Neural progenitor cell (in vitro differentiated cells): ENCODE results near the gene SYNM.

Experiments used
- EZH2 ChIP-seq: fragments of 200-600 bp; sonication (generic); IDR thresholded peaks from 2 replicates; pipeline ENCODE4 v1.6.1; 2017; ENCODE audit warnings: antibody characterized with exemption, mild to moderate bottlenecking, moderate library complexity
- TF ChIP-seq, protein P1 (sequence below): fragments of 200-600 bp; sonication (generic); IDR thresholded peaks from 2 replicates; pipeline ENCODE4 v1.5.1; 2017; ENCODE audit warnings: antibody characterized with exemption, mild to moderate bottlenecking

GRCh38 chr15:99118258-99118632 lies 13.4 kb downstream of the SYNM start:
- TF ChIP-seq, protein P1, sequence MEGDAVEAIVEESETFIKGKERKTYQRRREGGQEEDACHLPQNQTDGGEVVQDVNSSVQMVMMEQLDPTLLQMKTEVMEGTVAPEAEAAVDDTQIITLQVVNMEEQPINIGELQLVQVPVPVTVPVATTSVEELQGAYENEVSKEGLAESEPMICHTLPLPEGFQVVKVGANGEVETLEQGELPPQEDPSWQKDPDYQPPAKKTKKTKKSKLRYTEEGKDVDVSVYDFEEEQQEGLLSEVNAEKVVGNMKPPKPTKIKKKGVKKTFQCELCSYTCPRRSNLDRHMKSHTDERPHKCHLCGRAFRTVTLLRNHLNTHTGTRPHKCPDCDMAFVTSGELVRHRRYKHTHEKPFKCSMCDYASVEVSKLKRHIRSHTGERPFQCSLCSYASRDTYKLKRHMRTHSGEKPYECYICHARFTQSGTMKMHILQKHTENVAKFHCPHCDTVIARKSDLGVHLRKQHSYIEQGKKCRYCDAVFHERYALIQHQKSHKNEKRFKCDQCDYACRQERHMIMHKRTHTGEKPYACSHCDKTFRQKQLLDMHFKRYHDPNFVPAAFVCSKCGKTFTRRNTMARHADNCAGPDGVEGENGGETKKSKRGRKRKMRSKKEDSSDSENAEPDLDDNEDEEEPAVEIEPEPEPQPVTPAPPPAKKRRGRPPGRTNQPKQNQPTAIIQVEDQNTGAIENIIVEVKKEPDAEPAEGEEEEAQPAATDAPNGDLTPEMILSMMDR, result no peak
- no peak for TF ChIP-seq EZH2
